ENCODE results near the gene TENM3.
"Not testable (repeated sequence)": the region's sequence is repeated elsewhere in the genome, so short reads cannot be mapped to it uniquely, and the experiment has no call there.

TENM3 gene

DNA sequence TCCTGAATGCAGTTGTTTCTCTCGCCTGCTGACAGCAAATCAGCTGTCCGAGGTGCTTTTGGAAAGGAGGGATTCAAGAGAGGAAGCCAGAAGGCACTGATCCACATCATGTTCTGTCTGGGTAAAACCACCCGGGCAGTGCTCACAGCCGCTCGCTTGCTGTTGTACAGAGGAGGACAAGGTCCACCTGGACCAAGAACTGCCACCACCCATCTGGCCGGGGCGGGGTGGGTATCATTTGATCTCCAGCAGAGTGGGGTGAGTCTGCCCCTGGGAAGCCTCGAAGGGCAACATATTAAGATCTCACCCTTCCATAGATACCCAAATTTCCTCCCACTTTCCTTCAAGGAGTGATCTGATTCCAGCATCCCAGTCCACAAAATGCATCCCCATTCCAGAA is 560.9 kb downstream of the TENM3 start:
- DNase-seq = no peak

DNA sequence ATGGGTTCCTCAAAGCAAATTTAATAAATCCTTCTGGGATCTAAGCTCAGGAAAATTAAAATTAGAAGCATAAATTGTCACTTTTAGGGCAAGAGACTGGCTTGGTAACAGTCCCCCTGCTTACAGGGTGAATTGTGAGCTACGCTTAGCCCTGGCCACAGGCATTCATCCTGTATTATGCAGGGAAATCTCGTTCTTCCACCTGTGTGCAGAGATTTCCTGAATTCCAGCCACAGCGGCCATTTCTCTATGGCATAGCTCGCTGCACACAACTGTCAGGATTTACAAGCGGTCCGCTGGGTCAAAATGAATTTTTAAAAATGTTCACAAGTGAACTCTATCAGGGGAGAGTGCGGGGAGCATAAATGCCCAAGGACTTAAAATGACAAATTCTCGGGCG is 562.1 kb downstream of the TENM3 start:
- no peak for DNase-seq

DNA sequence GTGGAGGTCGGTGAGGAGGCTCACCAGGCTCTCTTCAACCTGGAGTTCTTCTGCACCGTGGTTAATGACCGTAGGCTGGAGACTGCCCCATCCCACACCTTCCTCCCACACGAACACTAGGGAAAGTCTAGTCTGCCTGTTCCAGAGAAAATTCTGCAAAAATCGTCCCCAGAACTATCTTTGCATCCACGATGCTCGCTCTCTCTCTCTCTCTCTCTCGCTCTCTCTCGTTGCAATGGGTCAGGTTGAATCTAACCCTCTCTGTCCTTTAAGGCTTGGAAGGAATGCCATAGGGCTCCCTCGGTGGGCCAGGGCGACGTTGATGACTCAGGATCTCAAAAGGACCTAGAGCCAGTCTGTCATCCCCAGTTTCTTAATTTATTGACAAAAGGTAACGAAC is 562.5 kb downstream of the TENM3 start:
- no peak for DNase-seq

DNA sequence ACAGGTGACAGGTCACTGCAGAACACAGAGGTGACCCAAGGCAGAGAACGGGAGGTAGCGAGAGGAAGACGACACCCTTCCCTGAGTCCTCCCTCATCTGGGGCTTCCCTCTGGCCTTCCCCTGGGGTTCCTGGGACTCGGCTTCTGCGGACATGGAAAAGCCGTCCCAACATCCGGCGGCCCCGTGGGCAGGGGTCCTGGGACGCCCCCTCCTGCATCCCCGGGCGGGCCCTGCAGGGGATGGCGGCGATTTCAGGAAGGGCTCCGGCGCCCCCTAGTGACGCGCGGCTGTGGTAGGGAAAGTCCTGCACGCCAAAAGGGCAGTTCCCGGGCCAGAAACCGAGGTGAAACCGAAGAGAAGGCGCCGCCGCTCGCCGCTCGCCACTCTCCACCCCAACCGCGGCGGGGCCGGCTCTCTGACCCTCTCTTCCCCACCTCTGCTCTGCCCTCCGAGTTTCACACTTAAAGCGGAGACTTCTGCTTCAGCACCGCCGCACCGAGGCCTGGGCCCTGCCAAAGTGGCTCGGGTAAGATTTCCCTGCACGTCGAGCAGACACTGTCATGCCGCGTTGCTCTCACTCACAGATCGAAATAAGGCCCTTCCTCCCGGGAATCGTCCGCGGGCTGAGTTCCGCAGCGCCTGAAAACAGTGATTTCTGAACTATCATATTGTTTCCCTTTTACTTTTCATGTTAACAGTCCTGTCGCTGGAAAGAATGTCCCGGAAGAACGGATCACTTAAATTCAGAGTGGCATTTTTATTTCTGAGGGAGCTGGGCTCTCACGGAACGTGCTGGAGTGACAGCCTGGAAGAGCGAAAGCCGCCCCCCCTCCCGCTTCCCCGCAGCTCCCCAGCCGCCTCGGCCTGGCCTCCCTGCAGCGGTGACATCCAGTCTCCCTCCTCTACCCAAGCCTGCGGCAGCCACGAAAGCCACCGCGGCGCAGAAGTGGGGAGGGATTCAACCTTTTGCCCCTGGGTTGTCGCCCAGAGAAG is 563.4 kb downstream of the TENM3 start:
- DNase-seq = no peak

DNA sequence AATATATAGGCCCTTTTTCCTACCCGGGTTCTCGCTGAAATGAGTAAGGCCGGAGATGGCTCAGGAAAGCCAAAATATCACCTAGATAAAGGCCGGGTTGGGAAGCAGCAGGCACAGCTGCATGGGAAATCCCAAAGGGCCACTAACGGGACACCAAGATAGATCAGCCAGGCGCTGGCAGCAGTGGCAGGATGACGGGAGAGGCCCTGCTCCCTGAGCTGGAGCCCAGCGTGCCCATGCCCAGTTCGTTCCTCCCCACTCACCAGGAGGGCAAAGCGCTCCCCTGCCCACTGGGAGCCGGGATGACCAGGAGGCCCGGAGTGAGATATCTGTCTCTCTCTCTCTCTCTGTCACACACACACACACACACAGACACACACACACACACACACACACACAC is 564.1 kb downstream of the TENM3 start:
- DNase-seq = no peak

DNA sequence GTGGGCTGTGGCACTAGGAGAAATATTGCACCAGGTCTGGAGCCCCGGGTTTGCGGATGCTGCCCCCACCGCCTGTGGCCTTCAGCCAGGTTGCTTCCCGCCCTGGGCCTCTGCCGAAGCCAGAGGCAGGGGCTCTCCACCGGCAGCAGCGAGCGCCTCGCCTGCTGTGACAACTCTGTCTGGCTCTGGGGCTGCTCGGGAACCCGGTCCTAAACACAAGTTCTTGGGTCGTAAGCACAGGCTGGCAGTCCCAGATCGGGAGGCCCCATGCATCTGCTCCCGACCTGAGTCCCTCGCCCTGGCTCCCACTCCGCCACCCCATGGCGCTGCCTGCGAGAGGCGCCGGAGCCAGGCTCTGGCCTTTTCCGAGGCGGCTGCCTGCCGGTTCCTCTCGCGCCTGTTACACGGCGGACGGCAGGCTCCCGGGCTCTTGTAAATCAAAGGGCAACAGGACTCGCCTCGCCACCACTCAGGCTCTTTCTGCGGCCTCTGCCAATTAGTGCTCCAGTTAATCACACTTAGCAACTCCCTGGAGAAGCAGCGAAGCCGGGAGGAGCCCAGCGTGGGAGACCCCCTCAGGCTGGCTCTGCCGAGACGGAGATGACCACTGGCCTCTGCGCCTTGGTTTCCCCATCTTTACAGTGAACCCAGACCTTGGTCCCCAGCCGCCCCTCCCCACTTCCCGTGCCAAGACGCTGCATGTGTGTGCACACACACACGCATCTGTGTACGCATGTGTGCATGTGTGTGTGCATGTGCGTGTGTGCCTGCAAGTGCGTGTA is 564.8 kb downstream of the TENM3 start:
- no peak for DNase-seq

DNA sequence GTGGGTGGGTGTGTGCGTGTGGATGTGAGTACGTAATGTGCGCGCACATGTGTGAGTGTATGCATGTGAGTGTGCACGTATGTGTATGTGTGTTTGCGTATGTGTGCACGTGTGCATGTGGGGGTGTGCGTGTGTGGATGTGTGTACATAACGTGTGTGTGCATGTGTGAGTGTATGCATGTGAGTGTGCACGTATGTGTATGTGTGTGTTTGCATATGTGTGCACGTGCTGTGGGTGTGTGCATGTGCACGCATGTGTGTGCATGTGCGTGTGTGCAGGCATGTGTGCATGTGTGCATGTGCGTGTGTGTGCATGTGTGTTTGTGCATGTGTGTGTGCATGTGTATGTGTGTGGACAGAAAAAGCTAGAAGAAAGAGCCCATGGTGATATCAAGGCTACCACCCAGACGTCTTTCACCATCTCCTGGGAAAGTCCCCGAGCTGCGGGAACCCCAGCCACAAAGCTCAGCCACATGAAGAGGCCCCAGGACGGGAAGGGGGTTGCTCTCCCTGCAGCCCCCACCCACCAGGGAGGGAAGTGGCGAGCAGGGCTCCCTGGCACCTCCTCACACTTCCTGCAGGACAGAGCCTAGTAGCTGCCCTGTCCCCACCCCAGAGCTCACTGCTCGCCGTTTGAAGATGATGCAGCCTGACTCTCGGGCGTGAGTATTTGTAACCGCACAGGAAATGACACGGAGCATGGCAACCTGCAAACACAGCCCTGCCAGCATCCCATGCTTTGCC is 565.6 kb downstream of the TENM3 start:
- no peak for DNase-seq

DNA sequence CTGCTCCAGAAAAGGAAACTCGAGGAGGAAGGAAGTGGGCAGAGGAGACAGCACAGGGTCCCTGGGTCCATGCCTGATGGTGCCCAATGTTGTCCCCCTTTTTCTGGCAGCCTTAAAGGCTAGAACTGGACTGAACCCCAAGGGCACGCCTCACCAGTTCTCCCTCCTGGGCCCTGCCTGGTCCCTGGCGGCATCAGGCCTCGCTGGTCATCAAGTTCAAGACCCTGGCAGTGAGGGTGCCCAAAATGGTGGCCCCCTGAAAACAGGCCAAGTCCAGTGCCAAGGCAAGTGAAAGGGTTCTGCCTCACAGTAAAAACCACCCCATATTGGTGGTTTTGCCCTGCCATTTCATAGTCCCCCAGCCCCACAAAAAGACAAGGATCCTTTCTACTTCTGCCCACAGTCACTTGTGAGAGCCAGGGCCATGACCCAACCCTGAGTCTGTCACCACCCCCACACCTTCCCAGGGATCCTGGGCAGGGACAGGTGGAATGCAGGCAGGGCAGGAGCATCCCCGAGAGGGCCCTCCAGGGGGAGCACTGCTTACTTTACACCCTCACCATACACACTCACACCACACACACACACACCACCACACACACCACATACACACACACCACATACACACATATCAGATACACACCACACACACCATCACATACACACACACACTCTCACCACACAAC is 566.4 kb downstream of the TENM3 start:
- no peak for DNase-seq

DNA sequence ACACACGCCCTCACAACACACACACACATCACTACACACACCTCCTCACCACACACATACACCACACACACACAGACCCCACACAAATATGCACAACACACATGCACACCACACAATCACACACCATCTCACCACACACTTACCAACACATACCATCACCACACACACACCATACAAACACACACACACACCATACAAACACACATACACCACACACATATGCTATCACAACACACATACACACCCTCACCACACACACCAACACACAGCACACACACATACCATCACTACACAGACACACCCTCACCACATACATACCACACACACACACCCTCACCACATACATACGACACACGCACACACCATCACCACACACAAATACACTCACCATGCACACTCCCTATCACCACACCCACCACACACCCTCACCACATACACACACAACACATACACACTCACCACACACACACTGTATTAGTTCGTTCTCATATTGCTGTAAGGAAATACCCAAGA is 567.0 kb downstream of the TENM3 start:
- DNase-seq = no peak

DNA sequence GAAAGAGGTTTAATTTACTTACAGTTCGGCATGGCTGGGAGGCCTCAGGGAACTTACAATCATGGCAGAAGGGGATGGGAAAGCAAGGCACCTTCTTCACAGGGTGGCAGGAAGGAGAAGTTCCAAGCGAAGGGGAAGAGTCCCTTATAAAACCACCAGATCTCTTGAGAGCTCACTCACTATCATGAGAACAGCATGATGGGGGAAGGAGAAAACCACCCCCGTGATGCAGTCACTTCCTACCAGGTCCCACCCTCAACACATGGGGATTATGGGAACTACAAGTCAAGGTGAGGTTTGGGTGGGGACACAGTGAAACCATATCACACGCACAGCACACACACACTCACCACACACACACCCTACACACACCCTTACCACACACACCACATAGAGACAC is 569.7 kb downstream of the TENM3 start:
- DNase-seq = no peak

DNA sequence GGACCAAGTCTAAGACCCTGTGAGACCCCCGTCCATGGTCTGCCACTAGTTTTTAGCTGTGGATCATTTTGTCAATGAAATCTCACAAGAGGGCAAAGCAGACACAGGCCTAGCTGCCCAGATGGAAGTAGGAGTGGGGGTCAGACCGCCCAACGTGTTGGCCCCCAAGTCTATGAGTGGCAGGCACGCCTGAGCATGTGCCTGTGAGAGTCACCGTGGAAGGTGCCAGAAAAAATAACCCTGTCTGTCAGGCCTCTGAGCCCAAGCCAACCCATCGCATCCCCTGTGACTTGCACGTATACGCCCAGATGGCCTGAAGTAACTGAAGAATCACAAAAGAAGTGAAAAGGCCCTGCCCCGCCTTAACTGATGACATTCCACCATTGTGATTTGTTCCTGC is 570.9 kb downstream of the TENM3 start:
- not testable (repeated sequence) for DNase-seq

DNA sequence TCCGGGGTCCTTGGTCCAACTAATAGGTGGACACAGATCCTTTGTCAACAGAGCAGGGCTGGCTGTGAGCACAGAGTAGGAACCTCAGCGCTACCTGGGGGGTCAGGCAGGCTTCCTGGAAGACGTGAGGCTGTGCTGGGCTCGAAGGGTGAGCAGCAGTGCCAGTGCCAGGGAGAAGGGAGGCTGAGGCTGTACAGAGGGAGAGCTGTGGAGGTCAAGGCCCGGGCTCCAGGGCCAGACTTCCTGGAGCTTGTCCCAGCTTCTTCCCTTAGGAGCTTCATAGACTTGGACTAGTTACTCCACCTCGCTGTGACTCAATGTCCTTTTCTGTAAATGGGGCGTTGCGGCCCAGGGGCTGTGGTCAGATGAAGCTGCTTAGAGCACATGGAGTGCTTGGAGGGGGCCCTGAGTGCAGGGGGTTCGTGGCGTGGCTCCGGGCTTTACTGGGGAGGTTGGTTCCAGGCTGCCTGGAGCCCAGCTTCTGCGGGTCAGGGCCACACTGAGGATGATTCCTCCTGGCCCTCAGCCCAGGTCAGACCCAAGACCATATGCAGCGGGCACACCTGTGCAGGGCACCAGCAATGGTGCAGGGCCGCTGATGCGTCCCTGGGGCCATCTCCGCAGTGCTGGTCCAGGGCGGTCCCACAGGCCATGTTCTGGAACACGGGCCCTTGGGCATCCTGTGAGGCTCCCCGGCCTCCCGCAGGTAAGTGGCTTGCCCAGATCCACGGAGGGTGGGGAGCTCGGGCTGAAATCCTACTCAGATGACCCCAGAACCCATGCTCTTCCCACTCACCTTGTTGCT is 575.9 kb downstream of the TENM3 start:
- no peak for DNase-seq

DNA sequence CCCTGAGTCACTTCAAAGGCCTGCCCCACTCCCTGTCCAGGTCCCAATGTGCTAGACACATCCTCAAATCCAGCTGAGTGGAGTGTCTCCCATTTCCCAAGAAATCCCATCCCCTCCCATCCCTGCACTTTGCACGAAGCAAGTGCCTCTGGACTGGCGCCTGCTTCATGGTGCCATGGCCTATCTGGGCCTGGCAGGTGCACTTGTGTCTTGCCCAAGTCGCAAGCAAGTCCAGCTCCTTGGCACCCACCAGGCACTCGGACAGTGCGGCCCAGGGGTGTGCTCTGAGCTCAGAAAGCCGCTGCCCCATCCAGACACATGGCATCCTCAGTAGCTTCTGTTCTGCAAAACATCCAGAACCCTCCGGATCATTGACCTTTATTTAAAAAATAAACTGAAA is 576.5 kb downstream of the TENM3 start:
- DNase-seq = no peak

DNA sequence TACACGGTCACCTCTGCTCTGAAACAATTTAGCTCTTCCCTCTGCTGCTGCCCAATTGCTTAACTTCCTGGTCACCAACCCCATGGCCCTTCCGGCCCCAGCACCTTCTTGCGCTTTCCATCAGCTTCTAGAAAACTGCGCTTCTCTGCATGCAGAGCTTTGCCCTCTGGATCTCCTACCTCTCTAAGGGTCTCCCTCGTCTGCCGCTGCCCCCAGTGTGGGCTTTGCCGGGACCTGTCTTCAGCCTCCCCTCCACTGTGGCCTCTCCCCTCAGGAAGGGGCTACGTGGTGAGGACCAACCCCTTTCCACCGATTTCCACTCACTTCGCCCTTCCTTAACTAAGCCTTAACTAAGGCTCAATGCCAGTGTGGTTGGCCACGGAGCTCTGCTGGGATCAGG is 579.4 kb downstream of the TENM3 start:
- no peak for DNase-seq

DNA sequence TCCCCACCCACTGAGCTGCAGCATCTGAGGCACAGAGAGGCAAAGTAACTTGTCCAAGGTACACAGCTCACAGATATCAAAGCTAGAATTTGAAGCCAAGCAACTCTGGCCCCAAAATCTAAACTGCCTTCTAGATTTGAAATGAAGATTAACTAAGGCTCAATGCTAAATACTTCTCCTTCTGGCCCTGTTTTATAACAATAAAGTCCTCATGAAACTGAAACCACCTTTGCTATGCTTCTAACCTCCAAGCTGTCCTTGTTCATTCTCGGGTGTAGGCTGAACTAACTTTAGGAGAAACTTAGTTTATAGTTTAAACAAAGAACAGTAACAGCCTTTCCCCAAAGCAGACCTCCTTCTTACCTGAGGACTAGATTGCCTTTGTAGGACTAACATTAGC is 580.4 kb downstream of the TENM3 start:
- no peak for DNase-seq

DNA sequence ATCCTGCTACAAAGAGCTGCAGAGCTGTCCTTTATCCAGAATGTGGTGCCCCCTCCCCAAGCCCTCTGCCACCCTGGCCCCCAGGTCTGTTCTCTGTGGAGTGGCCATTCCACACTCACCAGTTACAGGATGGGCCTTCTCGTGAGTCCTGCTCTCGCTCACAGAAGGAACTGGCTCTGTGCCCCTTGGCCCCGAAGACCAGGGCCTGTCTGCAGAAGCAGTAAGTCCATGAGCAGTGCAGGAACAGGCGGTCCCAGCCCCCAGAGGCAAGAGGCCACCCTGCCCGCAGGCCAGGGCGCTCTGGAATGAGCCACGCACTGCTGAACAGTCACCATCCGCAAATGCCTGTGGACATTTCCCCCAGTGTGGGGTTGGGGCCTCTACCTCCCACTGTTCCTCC is 581.8 kb downstream of the TENM3 start:
- no peak for DNase-seq

DNA sequence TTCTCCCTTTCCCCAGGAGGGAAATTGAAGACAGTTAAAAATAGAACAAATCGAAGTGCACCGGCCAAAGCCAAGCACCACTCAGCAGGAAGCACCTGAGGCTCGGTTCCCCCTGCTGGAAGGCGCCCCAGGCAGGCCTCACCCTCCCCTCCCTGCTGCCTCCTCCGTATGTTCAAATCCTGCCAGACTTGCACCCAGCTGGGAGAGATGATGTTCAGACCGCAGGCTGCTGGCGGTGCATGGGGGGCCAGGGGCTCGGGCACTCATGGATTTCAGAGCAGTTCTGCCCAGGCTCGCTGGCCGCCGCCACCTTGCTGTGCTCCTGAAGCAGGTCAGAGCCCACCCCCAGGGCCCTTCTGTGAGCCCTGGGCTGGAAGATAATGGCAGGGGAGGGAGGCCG is 582.6 kb downstream of the TENM3 start:
- DNase-seq = no peak

DNA sequence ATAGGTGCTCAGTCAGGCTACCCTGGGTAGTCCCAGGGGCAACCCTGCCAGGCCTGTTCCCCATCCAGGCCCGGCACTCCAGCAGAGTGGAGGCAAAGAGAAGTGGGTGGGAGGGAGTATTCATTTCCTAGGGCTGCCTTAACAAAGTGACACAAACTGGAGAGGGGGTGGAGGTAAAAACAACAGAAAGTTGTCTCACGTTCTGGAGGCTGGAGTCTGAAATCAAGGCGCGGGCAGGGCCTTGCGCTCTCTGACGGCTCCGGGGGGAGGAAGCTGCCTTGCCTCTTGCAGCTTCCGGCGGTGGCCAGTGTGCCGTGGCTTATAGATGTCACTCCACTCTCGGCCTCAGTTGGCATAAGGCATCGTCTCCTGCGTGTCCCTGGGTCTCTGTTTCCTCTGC is 583.2 kb downstream of the TENM3 start:
- DNase-seq = no peak

DNA sequence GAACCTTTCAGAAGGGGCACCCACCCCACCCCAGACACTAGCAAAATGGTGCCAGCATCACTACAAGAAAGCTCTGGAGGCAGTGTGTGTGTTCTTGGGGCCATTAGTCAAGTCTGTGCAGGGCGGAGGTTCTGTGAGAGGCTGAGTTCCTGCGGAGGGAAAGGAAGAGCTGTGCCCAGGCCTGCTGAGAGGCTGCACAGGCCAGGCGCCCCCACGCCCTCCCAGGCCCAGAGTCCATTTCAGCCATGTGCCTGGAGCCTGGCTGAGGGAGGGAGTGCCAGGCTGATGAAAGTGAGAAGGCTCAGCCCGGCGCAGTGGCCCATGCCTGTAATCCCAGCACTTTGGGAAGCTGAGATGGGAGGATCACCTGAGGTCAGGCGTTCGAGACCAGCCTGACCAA is 584.0 kb downstream of the TENM3 start:
- no peak for DNase-seq

DNA sequence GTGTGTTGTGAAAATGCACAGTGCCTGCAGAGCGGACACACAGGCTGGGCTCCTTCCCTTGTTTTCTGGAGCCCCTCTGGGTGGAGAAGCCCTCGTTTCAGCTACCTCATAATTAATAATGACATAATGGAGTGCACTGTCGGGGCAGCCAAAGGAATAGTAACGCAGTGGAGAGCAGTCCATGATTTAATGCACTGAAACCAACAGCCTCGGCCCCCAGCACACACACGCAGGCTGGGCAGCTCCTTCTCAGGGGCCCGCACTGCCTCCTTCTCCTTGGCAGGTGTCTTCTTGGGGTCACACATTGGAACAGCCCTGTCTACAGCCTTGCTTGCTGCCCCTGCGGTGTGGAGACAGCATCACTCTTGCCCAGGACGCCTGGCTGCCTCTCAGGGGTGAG is 584.8 kb downstream of the TENM3 start:
- no peak for DNase-seq

DNA sequence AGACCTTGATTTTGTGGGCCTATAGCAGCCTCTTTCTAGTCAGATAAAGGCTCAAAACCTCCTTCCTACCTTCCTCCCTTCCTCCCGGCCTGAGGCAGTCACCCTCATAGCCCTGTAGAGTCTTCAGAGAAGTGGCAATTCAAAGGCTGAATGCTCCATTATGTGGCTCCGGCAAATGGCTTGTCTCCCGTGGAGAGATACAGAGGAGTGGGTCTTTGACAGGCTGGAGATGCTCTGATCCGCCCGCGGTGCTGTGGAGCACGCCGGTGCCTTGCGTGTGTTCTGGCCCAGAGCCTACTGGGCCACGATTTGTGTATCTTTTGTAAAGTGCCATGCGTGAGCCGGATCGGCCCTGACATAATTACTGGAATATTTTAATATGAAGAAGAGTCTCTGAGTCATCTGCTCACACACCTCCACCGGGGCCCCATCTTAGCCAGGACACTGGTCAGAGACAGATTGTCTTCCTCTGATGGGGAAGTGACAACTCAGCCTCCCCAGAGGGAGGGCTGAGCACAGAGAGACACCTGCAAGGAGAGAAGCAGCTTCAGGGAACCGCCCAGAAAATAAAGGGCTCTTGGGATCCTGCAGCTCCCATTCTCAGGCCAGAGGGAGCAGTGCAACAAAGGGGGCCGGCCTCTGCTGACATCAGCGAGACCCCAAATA is 585.3 kb downstream of the TENM3 start:
- no peak for DNase-seq
